Peyer's patch (tissue), 4 donors: ENCODE measurements around the gene SQSTM1.

Source experiments
- CTCF ChIP-seq, 6 experiments: fragments of 450-650 bp in 4 of 6; fragments of 200-600 bp in 2 of 6; sonication (generic) in 1 of 6; IDR thresholded peaks; one replicate each; pipeline ENCODE4 v1.5.1; 2017 to 2019; ENCODE audit warnings: antibody characterized with exemption in 6 of 6, mild to moderate bottlenecking in 3 of 6, moderate library complexity in 1 of 6
- POLR2A ChIP-seq, 2 donors: fragments of 450-650 bp; IDR thresholded peaks; one replicate each; pipeline ENCODE4 v1.5.1; 2017; ENCODE audit warnings: antibody characterized with exemption in 2 of 2, mild to moderate bottlenecking in 2 of 2, moderate library complexity in 2 of 2

- TF ChIP-seq POLR2A (IDR thresholded peaks at IDR 0.05) (no peak), CTCF (IDR thresholded peaks at IDR 0.05) (no peak)
Measured at GRCh38 chr5:179867476-179867875, 46.8 kb downstream of the SQSTM1 start.
